Mammary epithelial cell (primary cell): ENCODE measurements around the gene CUX1.

Source experiments
- EZH2 ChIP-seq: IDR thresholded peaks from 2 replicates; pipeline ENCODE4 v1.6.1; 2012; ENCODE audit warnings: low read length, inconsistent platforms, borderline replicate concordance
- TF ChIP-seq, protein P1 (sequence below), 2 donors: IDR thresholded peaks in 1 of 2; conservative IDR thresholded peaks in 1 of 2; 2 replicates each; pipeline ENCODE4 v1.5.1; 2011 to 2012; ENCODE audit warnings: inconsistent platforms in 2 of 2, low read length in 2 of 2, mild to moderate bottlenecking in 2 of 2, control low read depth in 1 of 2, low read depth in 1 of 2; ENCODE audit not compliant: insufficient read depth in 1 of 2; ENCODE audit errors: extremely low read depth in 1 of 2

DNA sequence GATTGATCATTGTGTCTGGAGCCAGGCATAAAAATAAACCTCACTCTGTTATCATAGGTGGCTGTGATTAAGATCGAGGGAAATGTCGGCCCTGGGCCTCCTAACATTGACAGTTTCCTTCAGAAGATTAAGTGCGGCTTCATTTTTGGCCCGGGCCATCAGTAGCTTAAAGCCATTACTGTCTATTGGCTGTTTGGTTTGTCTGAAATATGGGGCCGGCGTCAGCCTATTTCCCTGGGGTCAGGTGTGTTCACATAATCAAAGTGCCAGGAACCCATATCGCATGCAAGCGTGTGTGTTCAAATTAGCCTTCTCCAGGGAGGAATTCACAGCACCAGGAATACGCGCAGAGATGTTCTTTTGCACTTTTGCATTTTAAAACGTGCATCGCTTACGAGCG, 114.7 kb downstream of the CUX1 start:
- TF ChIP-seq, protein P1, sequence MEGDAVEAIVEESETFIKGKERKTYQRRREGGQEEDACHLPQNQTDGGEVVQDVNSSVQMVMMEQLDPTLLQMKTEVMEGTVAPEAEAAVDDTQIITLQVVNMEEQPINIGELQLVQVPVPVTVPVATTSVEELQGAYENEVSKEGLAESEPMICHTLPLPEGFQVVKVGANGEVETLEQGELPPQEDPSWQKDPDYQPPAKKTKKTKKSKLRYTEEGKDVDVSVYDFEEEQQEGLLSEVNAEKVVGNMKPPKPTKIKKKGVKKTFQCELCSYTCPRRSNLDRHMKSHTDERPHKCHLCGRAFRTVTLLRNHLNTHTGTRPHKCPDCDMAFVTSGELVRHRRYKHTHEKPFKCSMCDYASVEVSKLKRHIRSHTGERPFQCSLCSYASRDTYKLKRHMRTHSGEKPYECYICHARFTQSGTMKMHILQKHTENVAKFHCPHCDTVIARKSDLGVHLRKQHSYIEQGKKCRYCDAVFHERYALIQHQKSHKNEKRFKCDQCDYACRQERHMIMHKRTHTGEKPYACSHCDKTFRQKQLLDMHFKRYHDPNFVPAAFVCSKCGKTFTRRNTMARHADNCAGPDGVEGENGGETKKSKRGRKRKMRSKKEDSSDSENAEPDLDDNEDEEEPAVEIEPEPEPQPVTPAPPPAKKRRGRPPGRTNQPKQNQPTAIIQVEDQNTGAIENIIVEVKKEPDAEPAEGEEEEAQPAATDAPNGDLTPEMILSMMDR (conservative IDR thresholded peaks at IDR 0.05 in 1 of 2, IDR thresholded peaks at IDR 0.05 in 1 of 2; ENCODE audit: extremely low read depth in 1 of 2, insufficient read depth in 1 of 2, low read depth in 1 of 2, low read length in 2 of 2), result no peak
- TF ChIP-seq EZH2, result no peak
